ENCODE results near the gene ABCG4. TPM values are rescaled to one million over a fixed set of nuclear protein-coding genes. Genes with fewer than 3 reads are reported as not detected.
A peak's percentile ranks its signal among the peaks of the same experiment; 100 is the strongest.

ABCG4 gene
- total and polyA plus RNA-seq, 9 of the 15 experiments (the other 6 are each of a cell fraction or from before 2014, with no cell fraction given), result 0.03 to 0.11 (median 0.07) TPM; not detected in 4

DNA sequence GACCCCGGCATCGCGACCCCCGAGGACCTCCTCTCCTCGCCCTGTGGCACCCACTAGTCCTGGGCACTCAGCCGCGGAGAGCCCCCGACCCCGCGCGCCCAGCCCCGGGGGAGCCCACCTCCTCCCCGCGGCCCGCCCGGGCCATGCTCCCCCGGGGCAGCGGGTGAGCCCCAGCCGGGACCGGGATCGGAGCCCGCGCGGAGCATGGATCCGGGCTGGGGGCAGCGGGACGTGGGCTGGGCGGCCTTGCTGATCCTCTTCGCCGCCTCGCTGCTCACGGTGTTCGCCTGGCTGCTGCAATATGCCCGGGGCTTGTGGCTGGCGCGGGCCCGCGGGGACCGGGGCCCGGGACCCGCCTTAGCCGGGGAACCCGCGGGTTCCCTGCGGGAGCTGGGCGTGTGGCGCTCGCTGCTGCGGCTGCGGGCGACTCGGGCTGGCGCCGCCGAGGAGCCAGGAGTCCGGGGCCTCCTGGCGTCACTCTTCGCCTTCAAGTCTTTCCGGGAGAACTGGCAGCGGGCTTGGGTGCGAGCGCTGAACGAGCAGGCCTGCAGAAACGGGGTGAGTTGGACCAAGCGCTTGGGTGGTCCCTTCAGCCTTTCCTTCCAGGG is 41.2 kb upstream of the ABCG4 start (continued):
- TF ChIP-seq KDM2B (CRISPR knock-in tag; IDR thresholded peaks at IDR 0.05) (0 out of 2 replicates have a peak, but pooled peaks have one; percentile 2), MCM3 (IDR thresholded peaks at IDR 0.05) (no peak), BRF1 (IDR thresholded peaks at IDR 0.05; ENCODE audit: borderline replicate concordance, extremely low read depth, insufficient read length) (no peak), PHF20 (IDR thresholded peaks at IDR 0.05; ENCODE audit: partially characterized antibody) (no peak), VEZF1 (CRISPR knock-in tag; IDR thresholded peaks at IDR 0.05) (no peak), ETV1 (tag; conservative IDR thresholded peaks at IDR 0.05; ENCODE audit: low read depth) (no peak), SMARCA4 (IDR thresholded peaks at IDR 0.05) (no peak), ATF2 (CRISPR knock-in tag; IDR thresholded peaks at IDR 0.05) (no peak), TGIF2 (CRISPR knock-in tag; IDR thresholded peaks at IDR 0.05) (0 out of 2 replicates have a peak, but pooled peaks have one; percentile 70), PYGO2 (tag; IDR thresholded peaks at IDR 0.05) (no peak), ZNF12 (CRISPR knock-in tag; IDR thresholded peaks at IDR 0.05) (no peak), ZNF224 (CRISPR knock-in tag; IDR thresholded peaks at IDR 0.05) (no peak), CTCF (IDR thresholded peaks at IDR 0.05 in 2 of 3, conservative IDR thresholded peaks at IDR 0.05 in 1 of 3; ENCODE audit: insufficient read depth in 2 of 3, low read depth in 1 of 3, low read length in 3 of 3) (0 out of 6 replicates have a peak, but pooled peaks of 1 of the 3 experiments have one; percentile 0), DMBX1 (CRISPR knock-in tag; IDR thresholded peaks at IDR 0.05; ENCODE audit: borderline replicate concordance) (no peak), IRF2 (CRISPR knock-in tag; IDR thresholded peaks at IDR 0.05) (no peak), COPS2 (conservative IDR thresholded peaks at IDR 0.05) (no peak), PCBP2 (IDR thresholded peaks at IDR 0.05; ENCODE audit: low read depth, low read length, poor library complexity, severe bottlenecking) (no peak), CREM (IDR thresholded peaks at IDR 0.05; ENCODE audit: low read depth) (0 out of 2 replicates have a peak, but pooled peaks have one; percentile 4), SAFB (IDR thresholded peaks at IDR 0.05; ENCODE audit: borderline replicate concordance, low read depth, low read length) (no peak), HMGN3 (IDR thresholded peaks at IDR 0.05; ENCODE audit: borderline replicate concordance, extremely low read depth, insufficient read length, low read depth, low read length) (peak; percentile 41), ZKSCAN3 (CRISPR knock-in tag; IDR thresholded peaks at IDR 0.05) (no peak), HMG20B (CRISPR knock-in tag; IDR thresholded peaks at IDR 0.05) (no peak), GTF2E2 (tag; IDR thresholded peaks at IDR 0.05) (no peak), SREBF1 (IDR thresholded peaks at IDR 0.05; ENCODE audit: borderline replicate concordance, low read depth, low read length) (no peak)
